Trophoblast cell (in vitro differentiated cells and primary cell): ENCODE data around the gene UBE2Q1.

Experiments used
- DNase-seq, 2 donors: peaks; one replicate each; pipeline ENCODE4 v3.0.0-alpha.2; 2016
- H2AFZ ChIP-seq: 2 replicates; pipeline ENCODE4 v1.6.1; 2013; ENCODE audit warnings: low read length, moderate library complexity, mild to moderate bottlenecking; ENCODE audit not compliant: insufficient read depth, poor library complexity
- H2AK5ac ChIP-seq: 2 replicates; pipeline ENCODE4 v1.6.1; 2013; ENCODE audit warnings: mild to moderate bottlenecking, low read length
- H2BK120ac ChIP-seq: 2 replicates; pipeline ENCODE4 v1.6.1; 2013; ENCODE audit warnings: low read length, mild to moderate bottlenecking, moderate library complexity; ENCODE audit not compliant: insufficient read depth, poor library complexity
- H2BK12ac ChIP-seq: 2 replicates; pipeline ENCODE4 v1.6.1; 2013; ENCODE audit warnings: mild to moderate bottlenecking, low read length, moderate library complexity
- H2BK5ac ChIP-seq: 2 replicates; pipeline ENCODE4 v1.6.1; 2013; ENCODE audit warnings: low read length, low read depth, moderate library complexity, mild to moderate bottlenecking; ENCODE audit not compliant: poor library complexity
- H3K14ac ChIP-seq: 2 replicates; pipeline ENCODE4 v1.6.1; 2013; ENCODE audit warnings: mild to moderate bottlenecking, low read length
- H3K18ac ChIP-seq: 2 replicates; pipeline ENCODE4 v1.6.1; 2013; ENCODE audit warnings: mild to moderate bottlenecking, low read length
- H3K23ac ChIP-seq: 2 replicates; pipeline ENCODE4 v1.6.1; 2013; ENCODE audit warnings: low read length
- H3K27ac ChIP-seq: 2 replicates; pipeline ENCODE4 v1.5.1; 2013; ENCODE audit warnings: low read depth, mild to moderate bottlenecking, inconsistent platforms, low read length, moderate library complexity
- H3K27me3 ChIP-seq: 2 replicates; pipeline ENCODE4 v1.6.1; 2013; ENCODE audit warnings: inconsistent platforms, mild to moderate bottlenecking, low read length, moderate library complexity; ENCODE audit not compliant: insufficient read depth
- H3K36me3 ChIP-seq, 2 experiments: 1 replicate in 1 of 2; 2 replicates in 1 of 2; pipeline ENCODE4 v1.6.1; 2013; ENCODE audit warnings: low read length in 2 of 2, mild to moderate bottlenecking in 2 of 2, moderate library complexity in 1 of 2; ENCODE audit not compliant: insufficient read depth in 2 of 2, control insufficient read depth in 1 of 2
- H3K4ac ChIP-seq: 2 replicates; pipeline ENCODE4 v1.6.1; 2013; ENCODE audit warnings: low read depth, mild to moderate bottlenecking, low read length, moderate library complexity
- H3K4me1 ChIP-seq, 2 experiments: 1 replicate in 1 of 2; 2 replicates in 1 of 2; pipeline ENCODE4 v1.6.1; 2013; ENCODE audit warnings: low read length in 2 of 2, mild to moderate bottlenecking in 2 of 2, moderate library complexity in 1 of 2; ENCODE audit not compliant: insufficient read depth in 2 of 2, control insufficient read depth in 1 of 2
- H3K4me2 ChIP-seq: 2 replicates; pipeline ENCODE4 v1.6.1; 2013; ENCODE audit warnings: inconsistent platforms, mild to moderate bottlenecking, low read length, moderate library complexity
- H3K4me3 ChIP-seq: 2 replicates; pipeline ENCODE4 v1.5.1; 2013; ENCODE audit warnings: mild to moderate bottlenecking, low read depth, low read length, inconsistent platforms
- H3K79me1 ChIP-seq: one replicate; pipeline ENCODE4 v1.6.1; 2013; ENCODE audit warnings: low read length
- H3K79me2 ChIP-seq: 2 replicates; pipeline ENCODE4 v1.6.1; 2013; ENCODE audit warnings: low read length, mild to moderate bottlenecking; ENCODE audit not compliant: control insufficient read depth, insufficient read depth, poor library complexity
- H3K9ac ChIP-seq: 2 replicates; pipeline ENCODE4 v1.6.1; 2013; ENCODE audit warnings: mild to moderate bottlenecking, low read length
- H3K9me3 ChIP-seq: 2 replicates; pipeline ENCODE4 v1.6.1; 2013; ENCODE audit warnings: low read depth, mild to moderate bottlenecking, control low read depth, inconsistent platforms, low read length; ENCODE audit not compliant: insufficient read depth
- H4K12ac ChIP-seq: 2 replicates; pipeline ENCODE4 v1.6.1; 2013; ENCODE audit warnings: low read depth, mild to moderate bottlenecking, low read length, moderate library complexity
- H4K8ac ChIP-seq: 2 replicates; pipeline ENCODE4 v1.6.1; 2013; ENCODE audit warnings: low read depth, mild to moderate bottlenecking, low read length, moderate library complexity
- H4K91ac ChIP-seq: one replicate; pipeline ENCODE4 v1.6.1; 2013; ENCODE audit warnings: low read depth, mild to moderate bottlenecking, low read length, moderate library complexity
- WGBS: extraction: QIAGEN DNeasy Blood & Tissue Kit; methylation state at CpG from one replicate; pipeline ENCODE4 v1.1.7; 2013; ENCODE audit warnings: missing lambda C conversion rate; ENCODE audit not compliant: insufficient read length, insufficient coverage; ENCODE audit errors: extremely low coverage; 5-methylcytosine and 5-hydroxymethylcytosine counted together

The UBE2Q1 gene

GRCh38 chr1:154550070-154550469 lies 8.4 kb downstream of the UBE2Q1 start:
- no peak overlapping the region for H2BK5ac ChIP-seq
- H4K12ac ChIP-seq = no peak overlapping the region
- no peaks in the 10 kb centered on the region for H3K9me3 ChIP-seq
- H3K79me1 ChIP-seq = no peaks in the 10 kb centered on the region
- no peaks in the 10 kb centered on the region for H3K27me3 ChIP-seq
- peaks cover 46 to 62% of the 10 kb centered on the region in 2 experiments for H3K36me3 ChIP-seq
- H3K4ac ChIP-seq = no peak overlapping the region
- no peak overlapping the region for H3K27ac ChIP-seq
- no peak overlapping the region for H2BK120ac ChIP-seq
- H3K18ac ChIP-seq = no peak overlapping the region
- H3K4me2 ChIP-seq = no peak overlapping the region
- H3K4me3 ChIP-seq = no peak overlapping the region
- H3K4me1 ChIP-seq = no peaks in the 10 kb centered on the region
- no peak for DNase-seq
- no CpG with 5 or more reads among the region's 5 CpGs for whole genome bisulfite sequencing
- no peaks in the 10 kb centered on the region for H3K79me2 ChIP-seq
- H4K91ac ChIP-seq = no peak overlapping the region
- H2AK5ac ChIP-seq = no peak overlapping the region
- no peak overlapping the region for H3K9ac ChIP-seq
- no peak overlapping the region for H3K14ac ChIP-seq
- H3K23ac ChIP-seq = no peak overlapping the region
- H4K8ac ChIP-seq = no peak overlapping the region
- H2AFZ ChIP-seq = no peak overlapping the region
- no peak overlapping the region for H2BK12ac ChIP-seq

GRCh38 chr1:154549202-154549770 lies 9.2 kb downstream of the UBE2Q1 start:
- Histone ChIP-seq H3K79me1 (no peaks in the 10 kb centered on the region), H4K91ac (no peak overlapping the region), H4K12ac (no peak overlapping the region), H2AFZ (no peak overlapping the region), H3K4me2 (no peak overlapping the region), H3K18ac (no peak overlapping the region), H2BK120ac (no peak overlapping the region), H3K79me2 (no peaks in the 10 kb centered on the region), H3K27ac (no peak overlapping the region), H3K27me3 (no peaks in the 10 kb centered on the region), H4K8ac (no peak overlapping the region), H3K36me3 (peaks cover 41 to 54% of the 10 kb centered on the region in 2 experiments), H3K4ac (no peak overlapping the region), H2BK5ac (no peak overlapping the region), H3K9ac (no peak overlapping the region), H3K14ac (no peak overlapping the region), H3K9me3 (no peaks in the 10 kb centered on the region), H2AK5ac (no peak overlapping the region), H2BK12ac (no peak overlapping the region), H3K4me3 (no peak overlapping the region), H3K23ac (no peak overlapping the region), H3K4me1 (no peaks in the 10 kb centered on the region)
- no peak for DNase-seq
- no CpG with 5 or more reads among the region's 3 CpGs for WGBS

DNA sequence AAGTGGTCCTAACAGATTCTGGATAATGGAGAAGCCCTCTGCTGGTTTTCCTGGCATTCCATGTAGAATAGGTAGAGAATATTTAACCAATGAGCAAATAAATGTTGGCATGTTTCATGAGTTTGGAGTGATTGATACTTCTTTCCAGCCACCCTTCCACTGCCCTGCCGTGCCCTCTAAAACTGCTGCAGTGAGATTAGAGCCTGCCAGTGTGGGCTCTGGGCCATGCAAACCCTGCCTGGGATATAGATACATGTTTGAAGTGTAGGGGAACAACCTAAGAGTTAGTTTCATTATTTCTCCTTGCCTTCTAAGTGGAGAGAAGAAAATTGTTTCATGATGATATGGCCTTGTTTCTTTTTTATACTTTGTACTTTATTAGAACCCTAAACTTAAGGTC lies 10.4 kb downstream of the UBE2Q1 start:
- Histone ChIP-seq H2BK5ac (no peak overlapping the region), H3K27me3 (no peaks in the 10 kb centered on the region), H2AK5ac (no peak overlapping the region), H3K79me1 (no peaks in the 10 kb centered on the region), H2BK120ac (no peak overlapping the region), H3K4ac (no peak overlapping the region), H3K4me2 (no peak overlapping the region), H3K4me1 (no peaks in the 10 kb centered on the region), H3K14ac (no peak overlapping the region), H3K9me3 (peaks cover 2% of the 10 kb centered on the region), H3K9ac (no peak overlapping the region), H3K36me3 (peaks cover 35 to 43% of the 10 kb centered on the region in 2 experiments), H3K27ac (no peak overlapping the region), H4K8ac (no peak overlapping the region), H3K4me3 (no peak overlapping the region), H4K12ac (no peak overlapping the region), H3K23ac (no peak overlapping the region), H2AFZ (no peak overlapping the region), H2BK12ac (no peak overlapping the region), H3K18ac (no peak overlapping the region), H3K79me2 (no peaks in the 10 kb centered on the region), H4K91ac (no peak overlapping the region)
- no CpG with 5 or more reads among the region's 1 CpG for WGBS
- no peak for DNase-seq

- H3K79me2 ChIP-seq = no peaks in the 10 kb centered on the region
- H3K27ac ChIP-seq = no peak overlapping the region
- H4K91ac ChIP-seq = no peak overlapping the region
- no peak overlapping the region for H3K4ac ChIP-seq
- H3K9me3 ChIP-seq = peaks cover 2% of the 10 kb centered on the region
- DNase-seq = no peak
- H3K23ac ChIP-seq = no peak overlapping the region
- no peak overlapping the region for H2BK5ac ChIP-seq
- H2AFZ ChIP-seq = no peak overlapping the region
- no peak overlapping the region for H3K4me3 ChIP-seq
- H3K9ac ChIP-seq = no peak overlapping the region
- H2BK12ac ChIP-seq = no peak overlapping the region
- H3K27me3 ChIP-seq = no peaks in the 10 kb centered on the region
- no peak overlapping the region for H2BK120ac ChIP-seq
- H3K36me3 ChIP-seq = peaks cover 29 to 35% of the 10 kb centered on the region in 2 experiments
- no peak overlapping the region for H3K14ac ChIP-seq
- no peaks in the 10 kb centered on the region for H3K79me1 ChIP-seq
- H3K4me1 ChIP-seq = no peaks in the 10 kb centered on the region
- no peak overlapping the region for H3K18ac ChIP-seq
- WGBS = no CpG with 5 or more reads among the region's 11 CpGs
- H3K4me2 ChIP-seq = no peak overlapping the region
- H2AK5ac ChIP-seq = no peak overlapping the region
- no peak overlapping the region for H4K8ac ChIP-seq
- H4K12ac ChIP-seq = no peak overlapping the region
Observed at GRCh38 chr1:154547105-154547732, 11.2 kb downstream of the UBE2Q1 start.
